Caco-2 (cell line): ENCODE data around the gene PEX11A. TPM values are rescaled to one million over a fixed set of nuclear protein-coding genes. Genes with fewer than 3 reads are reported as not detected.

ENCODE experiments used
- BruUV-seq: library from RNA; stranded (reverse); fragments of 400-500 nt; replicated peaks from 2 replicates; lab custom pipeline; 2021; lab: Mats Ljungman, UMichigan
- CTCF ChIA-PET: fragments of 300-600 bp; sonication (Branson Sonifier 250); formaldehyde crosslinking; loops from one replicate; lab custom pipeline; 2022; ENCODE audit warnings: antibody characterized with exemption; lab: Charles Lee
- POLR2A ChIA-PET: fragments of 300-600 bp; sonication (Branson Sonifier 250); formaldehyde crosslinking; loops from one replicate; lab custom pipeline; 2022; ENCODE audit warnings: antibody characterized with exemption; lab: Charles Lee
- DNase-seq, 2 experiments: peaks; one replicate each; pipeline versions ENCODE4 v3.0.0 to v3.0.0-alpha.2; 2020 to 2022
- H3K27me3 ChIP-seq: replicated peaks from 2 replicates; pipeline ENCODE4 v1.6.0; 2011; ENCODE audit warnings: low read length; ENCODE audit not compliant: control insufficient read depth, insufficient read depth
- H3K36me3 ChIP-seq: 2 replicates; pipeline ENCODE4 v1.5.1; 2011; ENCODE audit warnings: low read length; ENCODE audit not compliant: control insufficient read depth, insufficient read depth
- H3K4me1 ChIP-seq: fragments of 250-450 bp; sonication (Bioruptor Pico); 2 replicates; pipeline ENCODE4 v1.5.1; 2020; ENCODE audit warnings: mild to moderate bottlenecking
- H3K4me3 ChIP-seq: 2 replicates; pipeline ENCODE4 v1.5.1; 2011; ENCODE audit warnings: low read depth, mild to moderate bottlenecking, control low read depth, low read length
- H3K9me3 ChIP-seq: fragments of 250-450 bp; sonication (Bioruptor Pico); 2 replicates; pipeline ENCODE4 v1.5.1; 2020; ENCODE audit warnings: mild to moderate bottlenecking, moderate library complexity
- H3K27ac Mint-ChIP-seq: one replicate; pipeline ENCODE4 v1.8.0; 2022; ENCODE audit warnings: mixed read lengths; ENCODE audit not compliant: unreplicated experiment
- H3K27me3 Mint-ChIP-seq: one replicate; pipeline ENCODE4 v1.8.0; 2022; ENCODE audit warnings: mixed read lengths; ENCODE audit not compliant: insufficient read depth, unreplicated experiment
- H3K36me3 Mint-ChIP-seq: one replicate; pipeline ENCODE4 v1.8.0; 2022; ENCODE audit warnings: mild to moderate bottlenecking, mixed read lengths; ENCODE audit not compliant: insufficient read depth, unreplicated experiment
- H3K4me1 Mint-ChIP-seq: one replicate; pipeline ENCODE4 v1.8.0; 2022; ENCODE audit warnings: low read depth, mixed read lengths; ENCODE audit not compliant: unreplicated experiment
- H3K4me3 Mint-ChIP-seq: one replicate; pipeline ENCODE4 v1.8.0; 2022; ENCODE audit warnings: mild to moderate bottlenecking, moderate library complexity, mixed read lengths; ENCODE audit not compliant: unreplicated experiment
- H3K9me3 Mint-ChIP-seq: one replicate; pipeline ENCODE4 v1.8.0; 2022; ENCODE audit warnings: mixed read lengths; ENCODE audit not compliant: unreplicated experiment
- intact Hi-C: fragments of 100-400 bp; cut with micrococcal nuclease; formaldehyde crosslinking; loops from one replicate; pipeline ENCODE4 v1.10.0; 2022; ENCODE audit not compliant: unreplicated experiment
- total RNA-seq: library from RNA; stranded (reverse); gene quantifications from 2 replicates; pipeline ENCODE4 v1.2.3, GENCODE V29; 2022
- TF ChIP-seq, protein P1 (sequence below), 2 experiments: fragments of 200-600 bp in 1 of 2; IDR thresholded peaks; 1 replicate in 1 of 2; 2 replicates in 1 of 2; pipeline versions ENCODE4 v1.5.1 to v1.8.0; 2011 to 2022; ENCODE audit warnings: antibody characterized with exemption in 1 of 2, control low read depth in 1 of 2, inconsistent platforms in 1 of 2, low read depth in 1 of 2, low read length in 1 of 2, mild to moderate bottlenecking in 1 of 2, moderate library complexity in 1 of 2; ENCODE audit not compliant: insufficient read depth in 1 of 2, severe bottlenecking in 1 of 2, unreplicated experiment in 1 of 2

The PEX11A gene
- total RNA-seq, 1 experiment from 2014 or later, result 3.7 TPM

DNA sequence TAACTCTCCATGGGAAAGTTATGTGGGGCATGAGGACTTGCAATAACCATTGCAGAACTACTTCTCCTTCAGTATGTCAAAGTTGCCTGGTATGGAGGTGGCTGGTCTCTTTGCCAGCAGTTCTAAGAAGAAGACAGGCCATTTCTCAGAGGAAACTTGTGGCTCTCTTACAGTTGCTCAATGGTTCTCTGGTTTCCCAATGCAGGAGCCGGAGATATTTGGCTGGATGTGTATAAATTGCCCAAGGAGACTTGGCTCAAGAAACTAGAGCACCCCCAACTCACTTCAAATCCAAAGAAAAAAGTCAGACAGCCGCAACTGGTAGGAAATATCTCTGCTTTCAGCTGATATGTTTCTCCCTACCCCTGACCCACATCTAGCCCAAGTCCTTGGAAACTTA lies 24.2 kb upstream of the PEX11A start:
- TF ChIP-seq, protein P1, sequence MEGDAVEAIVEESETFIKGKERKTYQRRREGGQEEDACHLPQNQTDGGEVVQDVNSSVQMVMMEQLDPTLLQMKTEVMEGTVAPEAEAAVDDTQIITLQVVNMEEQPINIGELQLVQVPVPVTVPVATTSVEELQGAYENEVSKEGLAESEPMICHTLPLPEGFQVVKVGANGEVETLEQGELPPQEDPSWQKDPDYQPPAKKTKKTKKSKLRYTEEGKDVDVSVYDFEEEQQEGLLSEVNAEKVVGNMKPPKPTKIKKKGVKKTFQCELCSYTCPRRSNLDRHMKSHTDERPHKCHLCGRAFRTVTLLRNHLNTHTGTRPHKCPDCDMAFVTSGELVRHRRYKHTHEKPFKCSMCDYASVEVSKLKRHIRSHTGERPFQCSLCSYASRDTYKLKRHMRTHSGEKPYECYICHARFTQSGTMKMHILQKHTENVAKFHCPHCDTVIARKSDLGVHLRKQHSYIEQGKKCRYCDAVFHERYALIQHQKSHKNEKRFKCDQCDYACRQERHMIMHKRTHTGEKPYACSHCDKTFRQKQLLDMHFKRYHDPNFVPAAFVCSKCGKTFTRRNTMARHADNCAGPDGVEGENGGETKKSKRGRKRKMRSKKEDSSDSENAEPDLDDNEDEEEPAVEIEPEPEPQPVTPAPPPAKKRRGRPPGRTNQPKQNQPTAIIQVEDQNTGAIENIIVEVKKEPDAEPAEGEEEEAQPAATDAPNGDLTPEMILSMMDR (IDR thresholded peaks at IDR 0.05; ENCODE audit: insufficient read depth in 1 of 2, low read depth in 1 of 2, low read length in 1 of 2, severe bottlenecking in 1 of 2, unreplicated experiment in 1 of 2), result no peak
- Histone ChIP-seq H3K4me3 (no peak overlapping the region), H3K9me3 (no peaks in the 10 kb centered on the region), H3K36me3 (no peaks in the 10 kb centered on the region), H3K4me1 (no peaks in the 10 kb centered on the region), H3K27me3 (no peaks in the 10 kb centered on the region)
- no peaks in the 10 kb centered on the region for H3K36me3 Mint-ChIP-seq
- H3K4me1 Mint-ChIP-seq, result no peaks in the 10 kb centered on the region
- no peak for DNase-seq
- ChIA-PET CTCF (no interaction called here), POLR2A (no interaction called here)
- BruUV-seq, result no TSS peak
- no peaks in the 10 kb centered on the region for H3K9me3 Mint-ChIP-seq
- no peak overlapping the region for H3K4me3 Mint-ChIP-seq
- H3K27ac Mint-ChIP-seq, result no peak overlapping the region
- H3K27me3 Mint-ChIP-seq, result peaks cover 4% of the 10 kb centered on the region
- intact Hi-C loops, result no loop called here

DNA sequence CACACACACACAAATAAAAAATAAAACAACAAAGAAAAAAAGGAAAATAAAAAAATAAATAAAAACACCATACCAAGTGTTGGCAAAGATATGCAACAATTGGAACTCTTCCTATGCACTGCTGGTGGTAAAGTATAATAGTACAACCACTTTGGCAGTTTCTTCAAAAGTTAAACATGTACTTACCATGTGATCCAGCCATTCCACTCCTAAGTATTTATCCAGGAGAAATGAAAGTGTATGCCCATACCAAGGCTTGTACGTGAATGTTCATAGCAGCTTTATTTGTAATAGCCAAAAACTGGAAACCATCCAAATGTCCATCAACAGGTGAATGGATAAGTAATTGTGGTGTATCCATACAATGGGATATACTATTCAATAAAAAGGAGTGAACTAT lies 17.0 kb upstream of the PEX11A start:
- DNase-seq, result no peak
- intact Hi-C loops, result no loop called here
- ChIA-PET CTCF (no interaction called here), POLR2A (no interaction called here)
- Histone ChIP-seq H3K36me3 (no peaks in the 10 kb centered on the region), H3K9me3 (no peaks in the 10 kb centered on the region), H3K4me1 (no peaks in the 10 kb centered on the region), H3K4me3 (no peak overlapping the region), H3K27me3 (no peaks in the 10 kb centered on the region)
- Mint-ChIP-seq H3K36me3 (no peaks in the 10 kb centered on the region), H3K4me3 (no peak overlapping the region), H3K27ac (no peak overlapping the region), H3K4me1 (no peaks in the 10 kb centered on the region), H3K9me3 (no peaks in the 10 kb centered on the region), H3K27me3 (peaks cover 15% of the 10 kb centered on the region)
- TF ChIP-seq, protein P1 (IDR thresholded peaks at IDR 0.05; ENCODE audit: insufficient read depth in 1 of 2, low read depth in 1 of 2, low read length in 1 of 2, severe bottlenecking in 1 of 2, unreplicated experiment in 1 of 2), result no peak
- no TSS peak for BruUV-seq

DNA sequence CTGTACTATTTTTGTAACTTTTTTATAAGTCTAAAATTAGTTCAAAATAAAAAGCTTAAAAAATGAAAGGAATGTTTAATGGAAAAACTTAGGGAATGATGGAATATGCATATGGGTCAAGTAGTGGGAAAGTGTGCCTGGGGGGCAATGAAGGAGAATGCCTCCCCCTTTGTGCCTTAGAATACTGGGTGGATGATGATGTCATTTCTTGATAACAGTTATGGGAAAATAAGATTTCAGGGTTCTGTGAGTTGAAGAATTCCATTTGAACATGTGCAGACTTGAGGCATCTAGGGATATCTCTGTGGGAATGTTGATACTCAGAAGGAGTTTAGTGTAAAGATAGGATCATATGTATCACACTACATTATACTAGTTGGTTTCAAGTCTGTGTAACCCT lies 13.9 kb upstream of the PEX11A start:
- no peaks in the 10 kb centered on the region for H3K36me3 Mint-ChIP-seq
- Histone ChIP-seq H3K36me3 (no peaks in the 10 kb centered on the region), H3K4me1 (no peaks in the 10 kb centered on the region), H3K9me3 (no peaks in the 10 kb centered on the region), H3K4me3 (no peak overlapping the region), H3K27me3 (no peaks in the 10 kb centered on the region)
- no peak for DNase-seq
- H3K4me1 Mint-ChIP-seq, result no peaks in the 10 kb centered on the region
- ChIA-PET POLR2A (no interaction called here), CTCF (no interaction called here)
- TF ChIP-seq, protein P1 (IDR thresholded peaks at IDR 0.05; ENCODE audit: insufficient read depth in 1 of 2, low read depth in 1 of 2, low read length in 1 of 2, severe bottlenecking in 1 of 2, unreplicated experiment in 1 of 2), result no peak
- H3K27ac Mint-ChIP-seq, result no peak overlapping the region
- H3K4me3 Mint-ChIP-seq, result no peak overlapping the region
- intact Hi-C loops, result no loop called here
- peaks cover 18% of the 10 kb centered on the region for H3K27me3 Mint-ChIP-seq
- no TSS peak for BruUV-seq
- no peaks in the 10 kb centered on the region for H3K9me3 Mint-ChIP-seq
